ENCODE results near the gene RNF114.
"Not testable (repeated sequence)": the region's sequence is repeated elsewhere in the genome, so short reads cannot be mapped to it uniquely, and the experiment has no call there.

RNF114 gene

DNA sequence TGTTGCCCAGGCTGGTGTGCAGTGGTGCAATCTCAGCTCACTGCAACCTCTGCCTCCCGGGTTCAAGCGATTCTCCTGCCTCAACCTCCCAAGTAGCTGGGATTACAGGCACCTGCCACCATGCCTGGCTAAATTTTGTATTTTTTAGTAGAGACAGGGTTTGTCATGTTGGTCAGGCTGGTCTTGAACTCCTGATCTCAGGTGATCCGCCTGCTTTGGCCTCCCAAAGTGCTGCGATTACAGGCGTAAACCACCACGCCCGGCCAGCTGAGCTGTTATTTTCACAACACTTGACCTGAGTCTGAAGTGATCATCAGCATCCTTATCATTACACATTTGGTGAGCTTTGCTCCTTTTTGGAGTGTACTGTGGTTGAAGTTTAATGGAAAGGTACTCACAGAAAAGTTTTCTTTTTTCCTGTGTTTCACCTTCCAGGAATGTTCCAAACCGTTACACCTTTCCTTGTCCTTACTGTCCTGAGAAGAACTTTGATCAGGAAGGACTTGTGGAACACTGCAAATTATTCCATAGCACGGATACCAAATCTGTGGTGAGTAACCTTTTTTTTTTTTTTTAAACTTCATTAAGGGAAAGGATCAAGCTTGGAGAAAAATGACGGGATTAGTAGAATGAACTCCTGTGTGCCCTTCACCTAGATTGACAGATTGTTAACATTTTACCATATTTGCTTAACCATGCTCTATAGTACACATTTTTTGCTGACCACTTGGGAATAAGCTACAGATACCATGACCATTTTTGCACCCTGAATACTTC is 9.7 kb downstream of the RNF114 start:
- TF ChIP-seq, protein P1, sequence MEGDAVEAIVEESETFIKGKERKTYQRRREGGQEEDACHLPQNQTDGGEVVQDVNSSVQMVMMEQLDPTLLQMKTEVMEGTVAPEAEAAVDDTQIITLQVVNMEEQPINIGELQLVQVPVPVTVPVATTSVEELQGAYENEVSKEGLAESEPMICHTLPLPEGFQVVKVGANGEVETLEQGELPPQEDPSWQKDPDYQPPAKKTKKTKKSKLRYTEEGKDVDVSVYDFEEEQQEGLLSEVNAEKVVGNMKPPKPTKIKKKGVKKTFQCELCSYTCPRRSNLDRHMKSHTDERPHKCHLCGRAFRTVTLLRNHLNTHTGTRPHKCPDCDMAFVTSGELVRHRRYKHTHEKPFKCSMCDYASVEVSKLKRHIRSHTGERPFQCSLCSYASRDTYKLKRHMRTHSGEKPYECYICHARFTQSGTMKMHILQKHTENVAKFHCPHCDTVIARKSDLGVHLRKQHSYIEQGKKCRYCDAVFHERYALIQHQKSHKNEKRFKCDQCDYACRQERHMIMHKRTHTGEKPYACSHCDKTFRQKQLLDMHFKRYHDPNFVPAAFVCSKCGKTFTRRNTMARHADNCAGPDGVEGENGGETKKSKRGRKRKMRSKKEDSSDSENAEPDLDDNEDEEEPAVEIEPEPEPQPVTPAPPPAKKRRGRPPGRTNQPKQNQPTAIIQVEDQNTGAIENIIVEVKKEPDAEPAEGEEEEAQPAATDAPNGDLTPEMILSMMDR (IDR thresholded peaks at IDR 0.05; ENCODE audit: low read depth, low read length), result no peak
- H3K4me3 ChIP-seq (ENCODE audit: low read depth, low read length), result no peak overlapping the region

DNA sequence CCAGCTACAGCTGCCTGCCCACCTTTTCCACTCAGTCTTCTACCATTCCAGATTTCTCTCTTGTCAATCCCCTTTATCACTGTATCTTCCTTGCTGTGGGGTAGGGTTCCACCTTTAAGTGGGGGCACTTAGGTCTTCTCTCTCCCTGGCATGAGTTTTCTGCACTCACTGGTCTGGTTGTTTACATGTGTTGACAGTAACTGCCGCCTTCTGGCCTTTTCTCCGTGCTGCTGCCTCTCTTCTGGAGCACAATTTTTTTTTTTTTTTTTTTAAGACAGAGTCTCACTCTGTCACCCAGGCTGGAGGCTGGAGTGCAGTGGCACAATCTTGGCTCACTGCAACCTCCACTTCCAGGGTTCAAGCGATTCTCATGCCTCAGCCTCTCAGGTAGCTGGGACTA is 12.0 kb downstream of the RNF114 start:
- no peak overlapping the region for H3K4me3 ChIP-seq (ENCODE audit: low read depth, low read length)
- TF ChIP-seq, protein P1 (IDR thresholded peaks at IDR 0.05; ENCODE audit: low read depth, low read length), result no peak

DNA sequence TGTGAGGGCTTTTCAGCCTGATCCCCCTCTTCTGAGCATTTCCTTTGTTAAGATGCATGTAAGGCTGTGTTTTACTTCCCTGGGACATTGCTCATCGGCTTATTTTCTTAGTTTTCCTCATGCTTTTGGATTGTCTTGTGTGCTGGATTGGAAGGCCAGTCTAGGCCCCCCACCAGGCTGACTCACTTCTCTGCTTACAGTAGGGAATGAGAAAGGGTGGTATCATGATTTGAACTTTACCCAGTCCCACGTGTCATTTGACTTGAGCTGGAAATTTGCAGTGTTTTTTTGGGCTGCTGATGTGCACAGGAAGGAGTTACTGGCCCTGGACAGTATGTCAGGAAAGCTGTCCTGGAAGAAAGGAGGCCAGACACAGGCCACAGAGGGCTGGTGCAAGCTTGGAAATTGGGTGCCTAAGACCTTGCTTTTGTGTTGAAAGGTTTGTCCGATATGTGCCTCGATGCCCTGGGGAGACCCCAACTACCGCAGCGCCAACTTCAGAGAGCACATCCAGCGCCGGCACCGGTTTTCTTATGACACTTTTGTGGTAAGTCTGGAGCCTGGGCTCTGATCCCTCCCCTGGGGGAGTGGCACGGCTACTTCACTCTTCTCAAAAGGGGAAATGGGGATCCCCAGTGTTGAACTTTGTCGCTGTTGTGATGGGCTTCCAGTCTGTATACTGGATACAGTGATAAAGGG is 12.8 kb downstream of the RNF114 start:
- H3K4me3 ChIP-seq (ENCODE audit: low read depth, low read length), result peak overlapping the region; percentile 17; the same call in 1 of the 2 replicates
- TF ChIP-seq, protein P1 (IDR thresholded peaks at IDR 0.05; ENCODE audit: low read depth, low read length), result no peak

DNA sequence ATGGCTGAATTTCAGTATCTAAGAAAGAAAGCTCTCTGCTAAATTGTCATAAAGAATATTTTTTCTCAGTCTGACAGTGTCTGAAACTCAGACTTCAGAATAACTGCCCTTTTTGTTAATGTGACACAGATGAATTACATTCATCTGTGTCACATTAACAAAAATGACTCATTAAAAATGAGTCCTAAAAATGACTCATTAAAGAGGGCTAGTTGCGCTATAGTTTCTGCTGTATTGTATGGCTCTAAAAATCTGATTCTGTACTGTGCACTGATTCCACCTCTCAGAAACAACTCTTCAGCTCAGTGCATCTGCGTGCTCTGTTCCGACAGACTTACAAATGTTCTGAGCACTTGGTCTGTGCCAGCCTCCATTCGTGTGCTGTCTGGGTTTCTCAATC is 15.0 kb downstream of the RNF114 start:
- TF ChIP-seq, protein P1 (IDR thresholded peaks at IDR 0.05; ENCODE audit: low read depth, low read length), result no peak
- H3K4me3 ChIP-seq (ENCODE audit: low read depth, low read length), result no peak overlapping the region

DNA sequence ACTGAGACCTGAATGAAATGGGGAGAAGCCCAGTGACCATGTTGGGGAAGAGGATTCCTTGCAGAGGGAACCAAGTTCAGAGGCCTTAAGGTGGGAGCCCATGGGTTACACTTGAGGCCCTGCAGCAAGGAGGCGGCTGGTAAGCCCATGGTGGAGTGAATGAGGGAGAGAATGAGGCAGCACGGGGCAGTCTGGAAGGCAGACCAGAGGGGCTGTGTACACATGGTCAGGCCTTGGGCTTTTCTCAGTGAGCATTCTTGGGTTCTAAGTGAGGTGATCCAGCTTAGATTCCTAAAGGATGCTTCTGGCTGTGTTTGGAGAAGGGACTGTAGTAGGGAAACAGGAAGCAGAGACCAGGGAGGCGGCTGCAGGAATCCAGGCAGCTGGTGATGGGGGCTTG is 19.0 kb downstream of the RNF114 start:
- TF ChIP-seq, protein P1 (IDR thresholded peaks at IDR 0.05; ENCODE audit: low read depth, low read length), result no peak
- H3K4me3 ChIP-seq (ENCODE audit: low read depth, low read length), result no peak overlapping the region

DNA sequence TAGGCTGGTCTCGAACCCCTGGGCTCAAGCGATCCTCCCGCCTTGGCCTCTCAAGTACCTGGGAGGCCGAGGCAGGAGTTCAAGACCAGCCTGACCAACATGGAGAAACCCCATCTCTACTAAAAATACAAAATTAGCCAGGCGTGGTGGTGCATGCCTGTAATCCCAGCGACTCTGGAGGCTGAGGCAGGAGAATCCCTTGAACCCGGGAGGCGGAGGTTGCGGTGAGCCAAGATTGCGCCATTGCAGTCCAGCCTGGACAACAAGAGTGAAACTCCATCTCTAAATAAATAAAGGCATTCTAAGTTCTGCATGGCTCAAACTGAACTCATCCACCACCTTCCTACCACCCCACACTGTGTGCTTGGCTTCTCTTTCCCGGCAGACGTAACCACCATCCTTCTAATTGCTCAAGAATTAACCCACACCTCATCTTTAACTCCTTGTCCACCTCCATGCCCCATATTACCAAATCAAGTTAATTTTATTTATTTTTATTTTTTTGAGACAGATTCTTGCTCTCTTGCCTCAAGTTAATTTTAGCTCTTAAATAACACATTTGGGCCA is 19.7 kb downstream of the RNF114 start:
- H3K4me3 ChIP-seq (ENCODE audit: low read depth, low read length), result not testable (repeated sequence)

DNA sequence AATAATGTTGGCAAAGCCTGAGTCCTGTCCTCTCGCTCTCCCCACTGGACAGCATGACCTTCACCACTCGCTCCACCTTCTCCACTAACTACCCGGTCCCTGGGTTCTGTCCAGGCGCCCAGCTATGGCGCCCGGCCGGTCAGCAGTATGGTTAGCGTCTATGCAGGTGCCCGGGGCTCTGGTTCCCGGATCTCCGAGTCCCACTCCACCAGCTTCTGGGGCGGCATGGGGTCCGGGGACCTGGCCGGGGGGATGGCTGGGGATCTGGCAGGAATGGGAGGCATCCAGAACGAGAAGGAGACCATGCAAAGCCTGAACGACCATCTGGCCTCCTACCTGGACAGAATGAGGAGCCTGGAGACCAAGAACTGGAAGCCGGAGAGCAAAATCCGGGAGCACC is 20.5 kb downstream of the RNF114 start:
- no peak overlapping the region for H3K4me3 ChIP-seq (ENCODE audit: low read depth, low read length)
- TF ChIP-seq, protein P1 (IDR thresholded peaks at IDR 0.05; ENCODE audit: low read depth, low read length), result no peak

DNA sequence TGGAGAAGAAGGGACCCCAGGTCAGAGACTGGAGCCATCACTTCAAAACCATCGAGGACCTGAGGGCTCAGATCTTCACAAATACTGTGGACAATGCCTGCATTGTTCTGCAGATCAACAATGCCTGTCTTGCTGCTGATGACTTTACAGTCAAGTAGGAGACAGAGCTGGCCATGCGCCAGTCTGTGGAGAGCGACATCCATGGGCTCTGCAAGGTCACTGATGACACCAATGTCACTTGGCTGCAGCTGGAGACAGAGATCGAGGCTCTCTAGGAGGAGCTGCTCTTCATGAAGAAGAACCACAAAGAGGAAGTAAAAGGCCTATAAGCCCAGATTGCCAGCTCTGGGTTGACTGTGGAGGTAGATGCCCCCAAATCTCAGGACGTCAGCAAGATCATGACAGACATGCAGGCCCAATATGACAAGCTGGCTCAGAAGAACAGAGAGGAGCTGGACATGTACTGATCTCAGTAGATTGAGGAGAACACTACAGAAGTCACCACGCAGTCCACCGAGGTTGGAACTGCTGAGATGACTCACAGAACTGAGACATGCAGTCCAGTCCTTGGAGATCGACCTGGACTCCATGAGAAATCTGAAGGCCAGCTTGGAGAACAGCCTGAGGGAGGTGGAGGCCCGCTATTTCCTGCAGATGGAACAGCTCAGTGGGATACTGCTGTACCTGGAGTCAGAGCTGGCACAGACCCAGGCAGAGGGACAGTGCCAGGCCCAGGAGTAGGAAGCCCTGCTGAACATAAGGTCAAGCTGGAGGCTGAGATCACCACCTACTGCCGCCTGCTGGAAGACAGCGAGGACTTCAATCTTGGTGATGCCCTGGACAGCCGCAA is 21.1 kb downstream of the RNF114 start:
- not testable (repeated sequence) for H3K4me3 ChIP-seq (ENCODE audit: low read depth, low read length)
